Fibroblast of skin of right quadriceps (primary cell): ENCODE results near the gene KLF11.
"Not testable (repeated sequence)": the region's sequence is repeated elsewhere in the genome, so short reads cannot be mapped to it uniquely, and the experiment has no call there.

ENCODE experiments used
- DNase-seq: peaks from one replicate; pipeline ENCODE4 v3.0.0-alpha.2; 2013

KLF11 gene

GRCh38 chr2:10089565-10090190 is 46.3 kb downstream of the KLF11 start:
- no peak for DNase-seq

GRCh38 chr2:10091182-10091888 is 48.0 kb downstream of the KLF11 start:
- no peak for DNase-seq

- DNase-seq, result not testable (repeated sequence)
Measured at GRCh38 chr2:10091889-10092244, 48.5 kb downstream of the KLF11 start.

GRCh38 chr2:10094271-10094814 is 51.0 kb downstream of the KLF11 start:
- no peak for DNase-seq

- no peak for DNase-seq
Measured at GRCh38 chr2:10095175-10095574, 51.8 kb downstream of the KLF11 start.

- no peak for DNase-seq
Measured at GRCh38 chr2:10096641-10097040, 53.3 kb downstream of the KLF11 start.

- DNase-seq, result peak; percentile 39
Measured at GRCh38 chr2:10097352-10098148, 54.2 kb downstream of the KLF11 start.

GRCh38 chr2:10101491-10101890 is 58.1 kb downstream of the KLF11 start:
- no peak for DNase-seq

GRCh38 chr2:10103179-10103578 is 59.8 kb downstream of the KLF11 start:
- DNase-seq, result no peak
